HS-5 (cell line): ENCODE results near the gene MAST4.

ENCODE experiments used
- DNase-seq: peaks from one replicate; pipeline ENCODE4 v3.0.0-alpha.2; 2012; ENCODE audit warnings: low read depth

The MAST4 gene

DNA sequence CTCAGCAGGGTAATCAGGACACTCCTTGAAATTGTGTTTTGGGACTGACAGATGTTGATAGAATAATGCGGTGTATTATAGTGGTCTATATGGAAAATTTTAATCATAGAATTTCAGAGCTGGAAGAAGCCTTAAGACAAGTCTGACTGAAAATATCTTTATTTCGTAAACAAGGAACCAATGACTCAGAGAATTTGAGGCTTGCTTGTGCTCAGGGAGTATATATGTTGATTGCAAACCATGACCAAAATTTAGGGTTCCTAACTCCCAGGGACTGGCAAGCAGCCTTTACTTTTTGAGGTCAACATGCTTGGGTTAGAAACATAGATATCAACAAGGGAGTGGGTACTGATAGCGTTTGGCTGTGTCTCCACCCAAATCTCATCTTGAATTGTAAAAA, 313.2 kb downstream of the MAST4 start:
- DNase-seq, result no peak

DNA sequence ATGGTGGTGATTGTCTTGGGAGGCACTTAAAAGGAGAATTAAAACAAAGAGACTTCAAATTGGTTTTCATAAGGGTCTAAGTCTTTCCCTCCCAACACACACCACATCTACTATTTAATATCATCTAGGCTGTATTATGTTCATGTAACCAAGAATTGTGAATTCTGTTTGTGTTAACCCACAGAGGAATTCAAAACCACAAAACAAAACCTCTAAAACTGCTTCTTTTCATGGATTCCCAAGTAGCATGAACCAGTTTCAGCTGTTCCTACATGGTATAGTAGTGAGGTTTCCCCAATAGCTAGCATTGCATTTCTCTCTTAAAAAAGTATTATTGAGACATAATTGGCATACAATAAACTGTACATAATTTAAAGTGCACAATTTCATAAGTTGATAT, 316.6 kb downstream of the MAST4 start:
- no peak for DNase-seq

DNA sequence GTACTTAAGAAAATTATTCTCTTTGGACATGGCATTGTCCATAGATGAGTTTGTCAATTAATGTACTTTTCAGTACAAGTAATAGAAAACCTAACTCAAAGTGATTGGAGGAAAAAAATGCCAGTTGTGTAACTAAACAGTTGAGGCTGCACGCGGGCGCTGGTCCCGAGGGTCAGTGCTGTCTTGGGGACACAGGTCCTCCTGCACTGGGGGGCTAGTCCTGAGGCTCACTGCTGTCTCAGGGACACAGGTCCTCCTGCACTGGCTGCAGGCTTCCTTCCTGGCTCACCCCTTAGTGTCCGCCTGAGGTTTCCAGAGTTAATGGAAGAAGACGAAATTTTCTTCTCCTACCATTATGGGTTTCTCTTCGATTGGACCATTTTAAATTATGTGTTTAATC, 319.3 kb downstream of the MAST4 start:
- no peak for DNase-seq

DNA sequence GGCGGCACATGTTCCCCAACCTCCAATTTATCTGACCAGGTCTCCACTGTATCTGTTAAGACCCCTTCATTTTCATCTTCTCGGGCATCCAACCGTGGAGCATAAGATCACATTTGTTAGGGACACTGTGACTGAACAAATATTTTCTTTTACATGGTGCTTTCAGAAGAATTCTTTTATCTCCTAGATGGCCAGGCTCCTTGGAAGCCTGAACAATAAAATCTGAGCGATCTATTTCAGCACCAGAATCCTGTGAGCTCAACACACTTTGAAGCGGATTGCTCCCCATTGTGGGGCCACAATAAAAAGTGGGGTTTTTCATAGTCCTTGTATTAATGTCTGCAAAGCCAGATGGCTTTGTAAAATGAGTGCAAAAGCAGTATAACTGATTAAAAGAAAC, 326.7 kb downstream of the MAST4 start:
- DNase-seq, result no peak

DNA sequence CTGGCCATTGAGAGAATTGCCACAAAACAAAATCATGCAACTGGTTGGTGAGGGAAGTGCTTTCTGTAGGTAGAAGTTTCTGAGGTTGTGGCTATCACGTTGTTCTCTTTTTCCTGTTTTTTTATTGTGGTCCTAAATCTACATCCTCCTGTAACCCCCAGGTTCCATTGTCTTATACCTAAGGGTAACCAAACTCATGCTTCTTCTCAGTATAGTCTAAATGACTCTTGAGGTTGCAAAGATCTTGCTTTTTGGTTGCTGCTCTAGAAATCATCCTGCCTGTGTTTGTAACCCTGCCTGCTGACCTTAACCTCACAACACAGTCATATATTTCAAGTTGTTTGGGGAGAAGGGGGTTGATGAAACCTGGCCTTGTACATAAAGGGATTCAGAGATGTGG, 327.3 kb downstream of the MAST4 start:
- no peak for DNase-seq

DNA sequence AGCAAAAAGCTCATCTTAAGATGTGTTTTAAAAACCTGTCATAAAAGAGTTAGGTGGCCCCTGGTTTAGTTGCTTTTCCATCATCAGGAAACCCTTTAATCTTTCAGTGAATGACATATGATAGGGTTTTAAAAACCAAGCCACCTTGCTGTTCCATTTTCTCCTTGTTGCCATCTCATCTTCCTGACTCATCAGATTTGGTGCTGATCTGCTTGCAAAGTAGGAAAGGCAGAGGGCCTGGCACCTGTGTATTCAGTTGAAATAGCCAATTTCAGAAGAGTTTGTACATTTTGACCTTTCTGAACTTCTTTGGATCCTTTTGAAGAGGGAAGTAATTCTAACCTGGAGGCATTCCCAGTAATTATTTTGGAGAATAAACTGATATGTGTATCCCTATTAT, 327.7 kb downstream of the MAST4 start:
- DNase-seq, result no peak

DNA sequence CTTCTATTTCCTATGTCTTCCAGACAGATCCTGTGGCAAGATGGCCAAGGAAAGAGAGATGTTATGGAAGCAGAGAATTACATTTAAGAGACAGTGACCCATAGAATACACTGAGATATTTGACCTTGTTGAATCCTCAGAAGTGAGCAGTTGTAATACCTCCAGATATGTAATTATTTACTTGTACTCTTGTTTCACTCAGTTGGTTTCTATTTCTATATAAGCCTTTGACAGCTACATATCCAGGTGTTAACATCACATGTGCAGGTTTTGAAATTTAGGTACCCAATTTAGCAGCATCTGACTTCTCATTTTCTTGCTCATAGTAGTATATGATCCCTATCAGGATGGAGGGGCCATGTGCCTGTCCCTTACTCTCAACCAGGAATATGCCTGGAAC, 330.9 kb downstream of the MAST4 start:
- no peak for DNase-seq

DNA sequence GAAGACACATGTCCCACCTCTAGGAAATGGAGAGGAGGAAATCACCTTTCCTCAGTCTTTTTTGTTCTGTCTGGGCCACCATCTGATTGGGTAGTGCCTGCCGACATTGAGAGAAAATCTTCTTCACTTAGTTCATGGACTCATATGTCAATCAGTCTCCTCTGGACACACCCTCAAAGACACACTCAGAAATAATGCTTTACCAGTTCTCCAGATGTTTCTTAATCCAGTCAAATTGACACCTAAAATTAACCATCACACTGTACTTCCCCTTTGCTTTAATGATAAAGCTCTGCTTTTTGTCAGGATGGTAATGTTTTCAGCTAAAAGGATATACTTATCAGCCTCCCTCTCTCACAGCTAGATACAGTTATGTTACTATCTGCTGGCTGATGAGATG, 333.1 kb downstream of the MAST4 start:
- DNase-seq, result no peak

DNA sequence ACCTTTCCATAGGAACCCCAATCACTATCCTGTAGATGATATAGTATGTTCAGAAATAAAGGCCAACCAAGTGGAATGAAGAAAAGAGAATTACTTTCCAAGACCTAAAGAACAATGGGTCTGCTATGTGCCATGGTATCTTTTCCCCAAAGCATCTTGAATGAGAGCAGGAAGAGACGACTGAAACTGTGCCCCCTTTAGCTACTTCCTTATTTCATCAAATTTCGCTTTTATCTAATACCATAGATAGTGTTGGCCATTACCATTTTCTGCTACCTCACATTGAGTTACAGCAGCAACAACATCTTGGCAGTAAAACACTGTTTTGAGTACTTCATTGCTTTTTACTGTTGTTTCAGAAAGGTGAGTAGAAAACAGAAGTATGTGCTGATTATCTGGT, 333.8 kb downstream of the MAST4 start:
- no peak for DNase-seq

DNA sequence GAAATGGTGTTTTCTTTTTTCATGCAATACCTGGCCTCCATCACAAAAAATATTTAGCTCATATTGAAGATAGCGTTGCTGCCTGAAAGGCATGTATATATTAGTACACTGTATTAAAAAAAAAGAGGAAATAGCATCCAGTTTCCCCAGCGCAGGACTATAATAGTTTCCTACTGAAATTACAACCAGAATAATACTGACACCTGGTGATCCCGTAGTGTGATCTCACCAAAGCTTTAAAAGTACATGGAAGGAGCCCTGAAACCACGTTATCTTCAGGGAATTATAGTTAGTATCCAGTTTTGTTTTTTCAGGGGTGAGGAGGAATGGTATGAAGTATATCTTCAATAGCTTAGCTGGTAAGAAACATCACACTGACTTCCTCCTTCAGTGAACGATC, 335.5 kb downstream of the MAST4 start:
- DNase-seq, result no peak

DNA sequence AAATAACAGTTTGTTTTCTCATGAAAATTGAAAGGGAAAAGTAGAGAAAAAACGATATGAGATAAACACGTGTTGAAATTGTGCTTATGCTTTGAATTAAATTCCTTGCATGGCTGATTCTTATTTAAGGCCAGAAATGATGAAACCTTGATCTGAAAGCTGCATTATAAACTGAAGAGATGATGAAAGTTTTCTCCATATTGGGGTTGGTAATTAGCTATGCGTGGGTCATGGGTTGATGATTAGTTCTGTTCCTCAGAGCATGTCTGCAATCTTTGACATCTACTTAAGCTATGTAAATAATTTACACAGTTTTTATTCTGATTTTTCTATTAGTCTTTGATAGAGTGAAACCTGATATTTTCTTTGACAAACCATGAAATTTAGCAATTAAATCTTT, 336.3 kb downstream of the MAST4 start:
- DNase-seq, result no peak

DNA sequence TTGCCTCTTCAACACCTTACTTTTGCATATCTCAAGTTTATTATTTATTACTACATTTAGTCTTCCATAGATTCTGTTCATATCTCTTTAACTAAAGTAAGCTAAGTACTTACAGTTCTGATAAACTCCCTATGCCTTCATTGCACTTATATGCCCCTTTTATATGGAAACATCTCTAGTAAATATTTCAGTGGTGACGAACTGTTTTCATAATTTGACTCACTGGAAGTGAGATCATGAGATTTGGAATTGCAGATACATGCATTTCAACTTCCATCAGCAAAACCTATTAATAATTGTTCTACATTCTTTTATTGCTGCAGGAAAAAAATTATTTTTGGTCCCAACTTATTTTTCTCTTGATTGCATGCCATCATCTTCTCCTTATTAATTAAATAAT, 336.9 kb downstream of the MAST4 start:
- peak; percentile 33 for DNase-seq

DNA sequence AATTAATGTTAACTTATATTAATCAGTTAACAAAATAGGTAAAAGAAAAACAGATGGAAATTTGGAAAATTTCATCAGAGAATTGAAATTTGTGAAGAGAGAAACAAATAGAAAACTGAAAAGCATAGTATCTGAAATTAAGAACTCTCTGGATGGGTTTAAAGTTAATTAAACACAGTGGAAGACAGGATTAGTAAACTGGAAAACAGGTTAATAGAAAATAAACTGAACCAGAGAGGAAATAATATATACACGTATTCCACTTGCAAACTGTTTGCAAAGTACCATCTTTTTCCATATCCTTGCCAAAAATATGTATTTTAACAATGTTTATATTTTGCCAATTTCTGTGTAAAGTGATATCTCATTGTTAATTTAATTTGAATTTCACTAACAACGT, 342.9 kb downstream of the MAST4 start:
- DNase-seq, result no peak

DNA sequence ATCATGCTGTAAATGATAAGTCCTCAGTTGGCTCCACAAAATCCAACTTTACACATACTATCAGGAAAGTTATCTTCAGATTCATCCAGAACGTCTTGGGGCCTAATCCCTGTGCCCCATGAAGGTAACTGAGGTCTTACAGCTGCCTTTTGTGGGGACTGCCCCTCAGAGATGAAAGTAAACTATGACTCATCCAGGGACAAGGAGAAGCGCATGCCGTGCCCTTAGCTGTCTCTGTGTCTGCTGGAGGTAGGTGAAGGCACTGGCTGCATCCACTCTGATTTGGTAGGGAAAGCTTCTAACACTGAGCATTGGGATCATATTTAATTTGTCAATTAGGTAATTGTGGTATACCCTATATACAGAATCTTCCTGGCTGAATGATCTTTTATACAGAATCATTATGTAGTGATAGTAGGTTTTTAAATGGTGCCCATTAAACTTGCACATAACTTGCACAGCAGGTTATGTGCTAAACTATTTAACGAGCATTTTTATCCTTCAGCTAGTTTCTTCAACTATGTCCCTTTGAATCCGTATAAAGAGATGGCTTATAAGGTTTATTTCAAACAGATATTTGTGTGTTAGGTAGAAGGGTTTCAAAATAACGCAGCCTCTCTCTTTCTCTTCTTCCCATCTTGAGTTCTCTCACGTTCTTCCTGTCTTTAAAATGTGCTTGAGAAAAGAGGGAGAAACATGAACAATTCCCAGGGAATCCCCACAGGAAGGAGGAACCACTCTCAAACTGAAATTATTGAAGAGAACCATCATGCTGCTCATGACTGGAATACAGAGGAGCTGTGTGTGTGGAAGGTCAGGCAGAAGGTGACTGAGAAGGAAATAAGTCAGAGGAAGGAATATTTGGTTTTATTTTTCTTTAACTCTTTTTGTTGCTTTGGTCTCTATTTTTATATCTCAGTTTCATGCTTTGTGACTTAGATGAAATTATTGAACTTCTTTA, 349.5 kb downstream of the MAST4 start:
- DNase-seq, result no peak

DNA sequence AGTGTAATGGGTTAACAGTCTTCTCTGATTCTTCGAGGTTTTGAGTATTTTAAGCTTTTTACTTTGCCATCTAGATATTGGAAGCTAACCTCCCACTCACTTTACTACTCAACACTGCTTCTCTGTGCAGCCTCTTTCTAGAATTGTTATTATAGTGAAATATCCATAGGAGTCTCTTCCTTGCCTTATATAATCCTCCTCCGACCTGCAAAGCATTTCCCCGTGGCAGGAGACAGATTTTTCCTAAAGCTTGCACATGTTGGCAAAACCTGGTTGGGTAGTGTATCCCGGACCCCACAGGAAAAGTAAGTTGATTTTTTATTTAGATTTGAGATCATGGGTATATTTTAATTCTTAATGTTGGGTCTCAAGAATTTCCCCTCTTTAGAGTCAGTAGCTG, 351.3 kb downstream of the MAST4 start:
- no peak for DNase-seq

DNA sequence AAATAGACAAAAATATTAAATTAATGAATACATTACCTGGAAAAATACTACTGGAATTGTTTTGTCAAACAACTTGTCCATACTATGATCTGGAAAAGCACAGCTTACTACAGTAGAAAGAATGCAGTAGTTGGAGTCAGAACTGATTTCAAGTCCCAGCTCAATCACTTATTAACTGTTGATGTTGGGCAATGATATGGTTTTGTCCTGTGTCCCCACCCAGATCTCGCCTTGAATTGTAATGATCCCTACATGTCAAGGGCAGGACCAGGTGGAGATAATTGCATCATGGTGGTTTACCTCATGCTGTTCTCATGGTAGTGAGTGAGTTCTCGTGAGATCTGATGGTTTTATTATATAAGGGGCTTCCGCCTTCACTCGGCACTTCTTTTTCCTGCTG, 352.9 kb downstream of the MAST4 start:
- DNase-seq, result no peak

DNA sequence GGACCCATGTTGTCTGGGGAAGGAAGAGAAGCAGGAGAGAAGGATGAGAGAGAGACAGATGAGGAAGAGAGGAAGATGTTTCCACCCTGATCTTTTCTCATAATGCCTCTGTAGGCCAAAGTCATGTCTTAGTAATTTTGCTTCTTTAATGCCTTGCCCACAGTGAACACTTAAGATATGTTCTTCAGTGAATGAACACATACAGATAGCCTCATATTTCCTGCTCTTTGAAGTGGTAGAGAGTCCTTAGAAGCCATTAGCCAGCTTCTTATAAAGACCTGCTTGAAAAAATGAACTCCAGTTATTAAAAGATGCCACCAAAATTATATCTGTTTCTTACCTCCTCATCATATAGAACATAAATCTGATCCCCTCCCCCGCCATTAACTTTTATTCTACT, 356.0 kb downstream of the MAST4 start:
- DNase-seq, result no peak

DNA sequence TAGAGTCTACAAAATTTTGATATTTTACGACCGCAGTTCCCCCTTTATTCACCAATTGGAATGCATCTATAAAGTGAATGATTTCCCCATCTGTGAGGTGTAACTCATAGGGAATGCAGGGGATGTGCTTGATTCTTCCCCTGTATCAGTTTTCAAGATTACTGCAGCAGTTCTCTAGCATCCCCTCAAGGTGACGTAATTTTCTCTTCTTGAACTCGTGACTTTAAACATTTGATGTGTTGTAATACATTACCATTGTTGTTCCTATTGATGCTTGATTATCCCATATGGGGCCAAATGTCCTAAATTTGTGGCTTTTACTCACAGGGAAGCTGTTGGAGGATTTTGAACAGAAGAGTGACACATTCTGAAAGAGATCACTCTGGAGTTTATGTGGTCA, 360.2 kb downstream of the MAST4 start:
- no peak for DNase-seq

DNA sequence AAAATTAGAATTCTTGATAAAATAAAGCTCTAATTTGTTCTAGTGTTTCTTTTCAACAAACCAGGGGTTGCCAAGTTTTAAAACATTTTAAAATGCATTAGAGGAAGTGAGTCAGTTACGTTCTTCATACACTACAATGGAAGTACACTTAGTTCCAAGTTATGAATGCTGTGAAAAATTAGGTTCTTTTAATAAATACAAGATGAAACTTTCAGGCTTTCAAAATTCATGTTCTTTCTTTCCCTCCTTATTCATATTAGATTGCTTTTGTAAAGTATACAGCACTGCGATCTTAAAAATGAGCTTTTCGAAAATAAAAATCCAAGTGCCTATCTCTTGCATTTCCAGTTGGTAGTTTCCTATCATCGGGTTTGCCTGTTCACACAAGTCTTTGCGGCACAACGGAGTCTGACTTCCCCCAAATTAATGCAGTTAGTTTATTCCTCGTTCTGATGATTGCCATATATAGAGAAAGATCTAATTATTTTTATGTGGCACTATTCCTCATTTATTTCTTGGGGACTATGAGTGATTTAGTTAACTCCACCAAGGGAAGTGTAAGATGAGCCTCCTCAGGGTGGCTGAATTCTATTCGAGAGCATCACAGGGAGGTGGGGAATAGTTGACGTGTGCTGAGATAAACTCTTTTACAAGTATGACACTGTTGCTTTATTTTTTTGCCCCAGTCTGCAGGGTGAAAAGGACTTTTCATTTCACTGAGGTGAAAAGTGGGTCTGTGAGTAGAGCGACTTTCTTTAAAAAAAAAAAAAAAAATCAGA, 362.2 kb downstream of the MAST4 start:
- no peak for DNase-seq

DNA sequence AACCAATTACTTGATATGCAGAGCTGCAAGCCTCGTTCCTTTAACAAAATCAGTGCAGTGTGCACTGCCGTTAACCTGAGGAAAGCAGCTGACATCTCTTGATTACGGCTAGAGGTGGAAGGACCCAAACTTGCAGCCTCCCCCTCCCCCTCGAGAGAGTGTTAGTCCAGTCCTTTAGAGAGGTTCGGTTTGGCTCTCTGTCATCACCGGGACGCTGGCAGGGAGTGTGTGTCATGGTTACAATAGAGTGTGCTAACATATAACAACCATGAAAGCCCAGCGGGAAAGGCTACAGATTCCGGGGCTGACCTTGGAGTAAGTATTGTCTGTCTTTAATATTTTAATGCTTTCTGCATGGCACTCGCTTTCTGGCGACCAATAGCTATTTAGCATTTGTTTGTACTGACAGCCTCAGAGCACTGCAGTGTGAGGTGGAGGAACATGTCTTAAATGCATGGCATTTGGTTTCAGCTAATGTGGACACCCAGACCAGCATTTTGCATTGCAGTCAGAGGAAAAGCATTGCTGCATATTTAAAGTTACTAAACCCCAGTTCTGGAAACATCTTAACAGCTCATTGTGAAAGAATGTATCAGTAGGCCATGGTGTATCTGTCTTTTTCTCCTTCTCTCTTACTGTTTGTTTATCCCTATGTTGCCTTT, 362.9 kb downstream of the MAST4 start:
- DNase-seq, result no peak

DNA sequence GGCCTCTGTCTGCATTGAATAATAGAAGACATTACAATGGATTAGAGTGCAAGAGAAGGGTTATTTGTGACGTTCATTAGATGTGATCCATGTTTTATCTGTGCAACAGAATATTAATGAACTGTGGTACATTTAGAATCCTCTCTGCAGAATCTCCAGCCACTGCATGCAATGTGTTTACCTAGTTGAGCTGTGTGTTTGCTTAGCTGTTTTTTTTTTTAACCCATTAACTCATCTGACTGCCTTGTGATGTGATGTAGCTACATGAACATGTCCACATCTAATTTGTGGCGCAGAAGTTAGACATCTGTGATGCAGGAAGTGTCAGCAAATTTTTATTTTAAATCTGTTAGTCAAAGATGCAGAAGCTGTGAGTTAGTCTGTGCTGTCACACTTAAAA, 363.5 kb downstream of the MAST4 start:
- no peak for DNase-seq

DNA sequence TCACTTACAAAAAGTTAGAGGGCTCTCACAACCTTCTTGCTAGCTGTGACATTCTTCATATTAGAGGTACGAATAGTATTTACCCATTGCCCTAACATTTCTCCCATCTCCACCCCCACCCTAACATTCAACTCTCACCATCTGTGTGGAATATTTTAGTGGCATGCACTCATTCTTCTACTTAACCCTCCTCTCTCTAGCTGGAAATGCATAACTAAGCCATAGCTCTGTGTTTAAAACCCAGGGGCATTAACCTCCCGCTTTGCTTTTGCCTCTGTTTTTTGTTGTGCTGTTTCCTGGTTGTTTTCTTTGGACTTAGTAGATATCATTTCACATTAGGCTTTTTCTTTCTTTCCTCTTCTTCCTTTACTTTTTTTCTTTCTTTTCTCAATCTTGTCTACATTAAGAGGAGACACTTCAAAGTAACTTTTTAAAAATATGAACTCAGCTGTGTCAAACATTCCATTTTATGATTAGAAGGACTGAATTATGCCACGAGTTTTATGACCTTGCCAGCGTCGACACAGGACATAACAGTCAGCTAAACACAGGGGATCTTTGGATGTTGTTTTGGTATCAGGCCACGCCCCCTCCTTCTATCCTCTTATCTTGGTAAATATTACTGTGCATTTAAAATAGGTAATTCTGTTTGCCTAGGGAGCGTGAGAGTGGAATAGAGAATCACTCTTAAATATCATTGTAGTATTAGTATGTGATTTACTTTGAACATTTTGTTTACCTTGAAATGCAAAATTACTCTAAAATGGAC, 364.4 kb downstream of the MAST4 start:
- no peak for DNase-seq
